Fibroblast of the conjunctiva (primary cell): ENCODE results near the gene GGTLC2.

Experiments
- DNase-seq: peaks from one replicate; pipeline ENCODE4 v3.0.0-alpha.2; 2010; ENCODE audit warnings: low read depth

Gene GGTLC2

GRCh38 chr22:22691716-22692701, 47.6 kb downstream of the GGTLC2 start:
- DNase-seq = no peak

GRCh38 chr22:22692707-22693530, 48.5 kb downstream of the GGTLC2 start:
- no peak for DNase-seq

- no peak for DNase-seq
These were observed 49.1 kb downstream of the GGTLC2 start for GRCh38 chr22:22693531-22693884.

GRCh38 chr22:22694106-22694505, 49.7 kb downstream of the GGTLC2 start:
- DNase-seq = no peak

- no peak for DNase-seq
These were observed 51.7 kb downstream of the GGTLC2 start for GRCh38 chr22:22696104-22696503.
